ENCODE data around the gene PTPRG.
"Not testable (repeated sequence)": the region's sequence is repeated elsewhere in the genome, so short reads cannot be mapped to it uniquely, and the experiment has no call there.

Gene PTPRG

GRCh38 chr3:61538486-61538885 lies 22.9 kb upstream of the PTPRG start:
- no peak for TF ChIP-seq CTCF (IDR thresholded peaks at IDR 0.05; ENCODE audit: insufficient read depth, low read depth, low read length, missing control alignments)
- H3K4me3 ChIP-seq (ENCODE audit: low read length) = no peak overlapping the region
- no peak for DNase-seq (ENCODE audit: low read depth)

GRCh38 chr3:61541694-61542093 lies 19.7 kb upstream of the PTPRG start:
- no peak for TF ChIP-seq CTCF (IDR thresholded peaks at IDR 0.05; ENCODE audit: insufficient read depth, low read depth, low read length, missing control alignments)
- no peak for DNase-seq (ENCODE audit: low read depth)
- H3K4me3 ChIP-seq (ENCODE audit: low read length) = no peak overlapping the region

- DNase-seq (ENCODE audit: low read depth) = no peak
- no peak for TF ChIP-seq CTCF (IDR thresholded peaks at IDR 0.05; ENCODE audit: insufficient read depth, low read depth, low read length, missing control alignments)
- H3K4me3 ChIP-seq (ENCODE audit: low read length) = no peak overlapping the region
Observed at GRCh38 chr3:61545716-61546115, 15.7 kb upstream of the PTPRG start.

- no peak for DNase-seq (ENCODE audit: low read depth)
- TF ChIP-seq CTCF (IDR thresholded peaks at IDR 0.05; ENCODE audit: insufficient read depth, low read depth, low read length, missing control alignments) = no peak
Observed at GRCh38 chr3:61547625-61548024, 13.7 kb upstream of the PTPRG start.

GRCh38 chr3:61552704-61553103 lies 8.7 kb upstream of the PTPRG start:
- not testable (repeated sequence) for DNase-seq (ENCODE audit: low read depth); H3K4me3 ChIP-seq (ENCODE audit: low read length)

More at GRCh38 chr3:61547625-61548024, 13.7 kb upstream of the PTPRG start:
- H3K4me3 ChIP-seq (ENCODE audit: low read length) = no peak overlapping the region

- no peak for DNase-seq (ENCODE audit: low read depth)
- no peak overlapping the region for H3K4me3 ChIP-seq (ENCODE audit: low read length)
- peak; percentile 6 for TF ChIP-seq CTCF (IDR thresholded peaks at IDR 0.05; ENCODE audit: insufficient read depth, low read depth, low read length, missing control alignments)
Observed at GRCh38 chr3:61559136-61559731, 2.1 kb upstream of the PTPRG start.

- no peak for TF ChIP-seq CTCF (IDR thresholded peaks at IDR 0.05; ENCODE audit: insufficient read depth, low read depth, low read length, missing control alignments)
- peak; percentile 82 for DNase-seq (ENCODE audit: low read depth)
- H3K4me3 ChIP-seq (ENCODE audit: low read length) = peak overlapping the region; percentile 77
Observed at GRCh38 chr3:61560517-61561373, 626 bp upstream of the PTPRG start.
